Stimulated activated CD4-positive, alpha-beta T cell treated with anti-CD3 and anti-CD28 coated beads, Interleukin-15, amount 100 ng/mL, for 1 hour (primary cell): Measurements from ENCODE around the gene DEFB131B.
"Not testable (repeated sequence)": the region's sequence is repeated elsewhere in the genome, so short reads cannot be mapped to it uniquely, and the experiment has no call there.

ENCODE experiments used
- DNase-seq, 2 donors: peaks; one replicate each; pipeline ENCODE4 v3.0.0-alpha.2; 2020; ENCODE audit warnings: low read depth in 1 of 2, low spot score in 1 of 2

The DEFB131B gene, protein sequence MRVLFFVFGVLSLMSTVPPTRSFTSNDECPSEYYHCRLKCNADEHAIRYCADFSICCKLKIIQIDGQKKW

DNA sequence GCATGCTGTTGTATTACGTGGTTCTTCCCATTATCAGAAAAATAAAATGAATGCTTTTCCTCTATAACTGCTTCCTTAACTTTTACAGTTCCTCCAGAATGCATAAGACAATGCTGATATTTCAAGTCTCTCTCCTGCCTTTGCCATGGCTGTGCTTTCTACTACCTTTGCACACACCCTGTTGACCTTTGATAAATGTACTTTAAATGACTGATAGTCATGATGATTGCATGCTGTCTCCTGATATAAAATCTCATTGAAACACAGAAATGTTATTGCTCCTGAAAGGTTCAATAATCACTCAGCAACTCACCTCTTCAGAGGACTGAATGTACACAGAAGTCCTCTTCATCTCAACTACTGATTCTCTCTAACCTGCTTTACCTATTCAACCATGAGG, at the start of gene DEFB131B:
DEFB131B (plus strand) TSS at position 395 of the 400 bp plus-strand sequence; CDS start at position 395, 0 bp downstream.
- not testable (repeated sequence) for DNase-seq

DNA sequence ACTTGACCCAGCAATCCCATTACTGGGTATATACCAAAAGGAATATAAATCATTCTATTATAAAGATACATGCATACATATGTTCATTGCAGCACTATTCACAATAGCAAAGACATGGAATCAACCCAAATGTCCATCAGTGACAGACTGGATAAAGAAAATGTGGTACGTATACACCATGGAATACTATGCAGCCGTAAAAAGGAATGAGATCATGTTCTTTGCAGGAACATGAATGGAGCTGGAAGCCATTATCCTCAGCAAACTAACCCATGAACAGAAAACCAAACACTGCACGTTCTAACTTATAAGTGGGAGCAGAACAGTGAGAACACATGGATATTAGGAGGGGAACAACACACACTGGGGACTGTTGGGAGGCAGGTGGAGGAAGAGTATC, 49.0 kb upstream of the DEFB131B start:
- DNase-seq, result not testable (repeated sequence)

DNA sequence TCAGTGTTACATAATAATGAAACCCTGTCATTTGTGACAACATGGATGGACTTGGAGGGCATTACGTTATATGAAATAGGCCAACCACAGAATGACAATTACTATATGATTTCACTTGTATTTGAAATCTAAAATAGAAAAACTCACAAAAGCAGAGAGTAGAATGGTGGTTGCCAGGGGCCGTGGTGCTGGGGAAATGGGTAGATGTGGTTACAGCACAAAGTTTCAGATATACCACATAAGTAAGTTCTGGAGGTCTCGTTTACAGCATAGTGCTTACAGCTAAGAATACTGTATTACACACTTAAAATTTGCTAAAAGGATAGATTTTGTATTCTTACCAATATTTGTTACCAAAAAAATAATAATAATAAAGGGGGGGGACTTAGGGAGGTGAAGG, 48.6 kb upstream of the DEFB131B start:
- DNase-seq, result not testable (repeated sequence)

DNA sequence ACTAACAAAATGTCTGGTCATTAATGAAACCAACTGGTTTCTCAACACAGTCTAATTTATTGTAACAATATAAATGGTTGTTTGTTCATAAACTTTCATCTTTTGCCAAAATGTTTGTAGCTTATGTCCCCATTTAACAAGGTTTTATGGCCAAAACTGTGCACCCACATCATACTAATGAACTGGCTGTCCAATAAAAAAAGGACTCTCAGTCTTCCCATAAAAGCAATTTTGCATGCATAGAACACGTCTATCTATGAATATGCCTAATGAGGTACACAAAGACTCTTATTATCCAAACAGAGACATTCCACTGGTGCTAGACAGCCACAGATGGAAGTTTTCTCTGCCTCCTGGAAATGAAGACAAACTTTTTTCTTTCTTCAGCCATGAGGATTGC, 45.4 kb upstream of the DEFB131B start, which contains the start of gene DEFB108B:
DEFB108B (plus strand) TSS at position 390 of the 400 bp plus-strand sequence; CDS start at position 390, 0 bp downstream.
- DNase-seq, result not testable (repeated sequence)

DNA sequence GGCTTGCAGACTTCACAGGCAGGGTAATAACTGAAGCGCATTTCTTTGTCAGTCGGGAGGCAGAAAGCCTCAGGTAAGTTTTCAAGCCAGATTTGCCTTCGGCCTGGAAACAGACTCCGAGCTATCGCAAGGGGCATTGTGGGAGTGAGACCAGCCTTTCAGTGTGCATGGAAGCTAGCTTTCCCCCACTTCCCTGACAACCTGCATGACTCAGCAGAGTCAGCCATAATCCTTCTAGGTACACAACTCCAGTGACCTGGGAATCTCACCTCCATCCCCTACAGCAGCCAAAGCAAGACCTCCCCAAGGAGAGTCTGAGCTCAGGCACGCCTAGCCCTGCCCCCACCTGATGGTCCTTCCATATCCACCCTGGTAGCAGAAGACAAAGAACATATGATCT, 35.5 kb upstream of the DEFB131B start:
- DNase-seq, result not testable (repeated sequence)

DNA sequence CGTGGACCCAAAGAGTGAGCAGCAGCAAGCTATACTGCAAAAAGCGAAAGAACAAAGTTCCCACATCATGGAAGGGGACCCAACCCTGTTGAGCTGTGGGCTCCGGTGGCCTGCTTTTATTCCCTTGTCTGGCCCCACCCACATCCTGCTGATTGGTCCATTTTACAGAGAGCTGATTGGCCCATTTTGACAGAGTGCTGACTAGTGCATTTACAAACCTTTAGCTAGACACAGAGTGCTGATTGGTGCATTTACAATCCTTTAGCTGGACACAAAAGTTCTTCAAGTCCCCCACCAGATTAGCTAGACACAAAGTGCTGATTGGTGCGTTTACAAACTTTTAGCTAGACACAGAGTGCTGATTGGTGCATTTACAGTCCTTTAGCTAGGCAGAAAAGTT, 34.9 kb upstream of the DEFB131B start:
- not testable (repeated sequence) for DNase-seq

DNA sequence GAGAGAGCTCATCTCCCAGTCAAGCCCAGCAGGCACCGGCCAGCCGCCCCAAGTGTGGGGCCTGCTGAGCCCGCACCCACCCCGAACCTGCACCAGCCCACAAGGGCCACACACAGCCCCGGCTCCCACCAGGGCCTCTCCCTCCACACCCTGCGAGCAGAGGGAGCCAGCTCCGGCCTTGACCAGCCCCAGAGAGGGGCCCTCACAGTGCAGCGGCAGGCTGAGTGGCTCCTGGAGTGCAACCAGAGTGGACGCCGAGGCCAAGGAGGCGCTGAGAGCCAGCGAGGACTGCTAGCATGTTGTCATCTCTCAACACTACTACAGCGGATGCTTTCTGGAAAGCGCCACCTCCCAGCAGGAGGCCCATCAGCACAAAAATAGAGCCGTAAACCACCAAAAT, 34.4 kb upstream of the DEFB131B start:
- DNase-seq, result no peak

DNA sequence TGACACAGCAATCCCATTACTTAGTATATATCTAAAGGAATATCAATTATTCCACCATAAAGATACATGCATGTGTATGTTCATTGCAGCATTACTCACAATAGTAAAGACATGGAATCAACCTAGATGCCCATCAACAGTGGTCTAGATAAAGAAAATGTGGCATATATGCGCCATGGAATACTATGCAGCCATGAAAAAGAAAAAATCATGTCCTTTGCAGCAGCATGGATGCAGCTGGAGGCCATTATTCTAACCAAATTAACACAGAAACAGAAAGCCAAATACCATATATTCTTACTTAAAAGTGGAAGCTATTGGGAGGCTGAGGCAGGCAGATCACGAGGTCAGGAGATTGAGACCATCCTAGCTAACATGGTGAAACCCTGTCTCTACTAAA, 24.4 kb upstream of the DEFB131B start:
- not testable (repeated sequence) for DNase-seq

DNA sequence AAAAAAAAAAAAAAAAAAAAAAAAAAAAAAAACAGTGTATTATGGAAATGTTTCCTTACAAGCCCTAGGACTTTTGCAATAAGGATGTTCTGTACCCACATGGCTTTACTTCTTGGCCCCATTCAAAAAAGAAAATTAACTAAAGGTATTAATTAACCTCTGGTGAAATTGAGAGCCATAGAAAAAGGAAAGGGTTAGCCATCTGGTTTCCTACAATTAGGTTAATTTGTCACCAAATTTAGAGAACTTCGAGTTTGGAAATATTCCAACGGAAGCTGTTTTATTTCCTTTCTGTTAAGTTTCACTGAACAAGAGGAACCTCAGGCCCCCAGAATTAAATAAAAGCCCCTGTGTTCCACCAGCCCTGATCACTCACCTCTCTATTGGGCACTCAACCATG, 22.4 kb upstream of the DEFB131B start:
- not testable (repeated sequence) for DNase-seq

DNA sequence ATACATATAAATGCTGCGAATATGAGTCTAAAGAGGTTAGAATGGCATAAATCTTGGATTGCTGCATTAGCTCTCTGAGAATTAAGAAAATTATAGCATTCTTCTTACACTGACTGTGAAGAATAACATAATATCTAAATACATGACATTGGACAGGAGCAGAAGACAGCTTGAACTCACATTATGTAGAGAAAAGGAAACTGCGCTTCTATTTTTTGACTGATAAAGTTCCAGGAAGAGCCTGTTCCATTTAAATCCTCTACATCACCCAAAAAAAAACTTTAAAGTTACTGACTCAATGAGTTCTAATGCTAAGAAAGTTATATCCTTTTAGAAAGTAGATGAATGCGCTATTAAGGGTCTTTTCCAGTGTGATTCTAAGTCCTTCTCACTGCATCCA, 17.4 kb upstream of the DEFB131B start:
- DNase-seq, result not testable (repeated sequence)

DNA sequence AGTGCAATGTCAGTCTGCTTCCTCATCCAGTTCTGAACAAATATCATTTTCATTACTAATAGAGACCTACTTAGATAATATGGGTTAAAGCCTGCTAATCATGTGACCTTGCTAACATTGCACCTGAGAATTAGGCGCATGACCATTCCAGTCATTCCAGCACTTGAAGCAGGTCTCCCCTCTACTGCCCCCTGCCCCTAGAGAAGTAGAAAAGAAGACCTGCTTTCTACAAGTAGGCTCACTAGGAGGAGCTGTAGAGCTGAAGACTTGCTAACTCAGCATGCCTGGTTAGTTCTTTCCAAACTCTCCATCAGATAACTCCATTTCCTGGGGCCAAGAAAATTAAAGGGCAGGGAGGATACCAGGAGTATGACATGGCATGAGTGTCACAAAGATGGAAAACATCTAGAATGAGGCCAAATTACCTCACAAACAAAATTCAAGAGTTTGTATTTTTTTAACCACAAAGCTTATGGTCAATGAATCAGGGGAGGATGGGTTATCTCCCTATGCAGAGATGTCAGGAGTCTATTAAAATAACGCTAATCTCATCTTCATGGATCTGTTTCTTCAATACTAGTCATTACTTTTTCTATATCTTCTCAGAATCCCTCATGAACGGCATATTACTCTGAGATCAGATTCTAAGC, 14.2 kb upstream of the DEFB131B start:
- not testable (repeated sequence) for DNase-seq

DNA sequence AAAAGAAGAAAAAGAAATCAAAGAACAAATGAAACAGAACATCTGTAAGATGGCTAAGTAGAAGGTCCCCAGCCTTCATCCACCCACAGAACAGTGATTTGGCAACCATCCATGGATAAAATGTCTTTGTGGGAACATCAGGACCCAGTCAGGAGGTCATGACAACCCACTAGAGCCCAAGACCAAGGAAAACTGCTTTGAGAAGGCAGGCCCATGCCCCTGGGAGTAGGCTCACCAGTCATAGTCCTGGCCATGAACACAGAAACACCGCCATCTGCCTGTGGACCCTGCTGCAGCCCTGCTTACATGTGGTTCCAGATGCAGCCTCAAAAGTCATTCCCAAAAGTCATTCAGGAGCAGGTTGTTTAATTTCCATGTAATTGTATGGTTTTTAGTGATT, 11.0 kb upstream of the DEFB131B start:
- not testable (repeated sequence) for DNase-seq

DNA sequence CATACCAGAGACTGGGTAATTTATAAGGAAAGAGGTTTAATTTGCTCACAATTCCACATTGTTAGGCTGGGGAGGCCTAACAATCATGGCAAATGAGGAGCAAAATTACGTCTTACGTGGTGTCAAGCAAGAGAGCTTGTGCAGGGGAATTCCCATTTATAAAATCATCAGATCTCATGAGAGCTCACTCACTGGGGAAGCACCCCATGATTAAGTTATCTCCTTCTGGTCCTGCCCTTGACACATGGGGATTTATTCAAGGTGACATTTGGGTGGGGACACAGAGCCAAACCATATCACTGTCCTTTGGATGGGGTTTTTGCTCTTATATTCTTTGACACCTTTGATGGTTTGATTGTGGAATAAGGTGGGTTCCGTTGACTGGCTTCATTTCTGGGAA, 8.3 kb upstream of the DEFB131B start:
- DNase-seq, result not testable (repeated sequence)

DNA sequence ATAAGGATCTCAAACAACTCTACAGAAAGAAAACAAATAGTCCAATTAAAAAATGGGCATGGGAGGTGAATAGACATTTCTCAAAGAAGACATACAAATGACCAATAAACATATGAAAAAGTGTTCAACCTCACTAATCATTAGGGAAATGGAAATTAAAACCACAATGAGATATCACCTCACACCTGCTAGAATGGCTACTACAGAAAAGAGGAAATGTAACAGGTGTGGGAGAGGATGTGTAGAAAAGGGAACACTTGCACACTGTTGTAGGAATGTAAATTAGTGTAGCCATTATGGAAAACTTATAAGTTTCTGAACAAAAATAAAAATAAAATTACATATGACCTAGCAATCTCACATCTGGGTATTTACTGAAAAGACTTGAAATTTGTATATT, 7.6 kb upstream of the DEFB131B start:
- not testable (repeated sequence) for DNase-seq

DNA sequence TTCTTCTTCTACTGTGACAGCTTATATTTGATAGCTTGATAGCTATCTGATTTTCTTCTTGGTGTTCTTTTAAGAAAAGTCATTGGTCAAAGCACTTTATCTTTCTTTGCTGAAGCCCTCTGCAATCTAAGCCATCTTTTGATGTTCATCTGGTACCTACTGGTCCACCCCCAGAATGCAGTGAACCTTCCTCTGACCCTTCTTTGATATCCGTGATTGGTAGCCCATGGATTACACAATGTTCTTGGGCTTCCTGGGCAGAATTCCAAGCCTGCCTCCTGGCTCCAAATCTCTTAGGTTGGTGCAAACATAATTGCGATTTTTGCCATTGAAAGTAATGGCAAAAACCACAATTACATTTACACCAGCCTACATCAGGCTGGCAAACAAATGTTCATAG, 2.0 kb upstream of the DEFB131B start:
- DNase-seq, result not testable (repeated sequence)

DNA sequence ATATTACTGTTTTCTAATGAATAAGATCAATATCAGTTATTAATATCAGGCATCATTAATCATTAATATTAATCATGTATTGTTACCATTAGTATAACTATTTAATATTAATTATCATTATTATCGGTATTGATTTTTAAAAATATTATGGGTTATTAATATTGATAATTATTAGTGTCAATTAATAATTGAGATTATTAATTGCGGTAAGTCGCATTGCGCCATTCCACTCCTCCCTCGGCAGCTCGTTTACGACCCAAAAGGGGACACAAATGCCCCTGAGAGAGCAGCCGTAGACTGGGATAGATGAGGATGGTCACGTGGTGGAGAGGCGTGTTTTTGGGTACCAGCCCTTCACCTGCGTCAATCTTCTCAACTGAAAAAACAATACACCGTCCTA, 7.6 kb downstream of the DEFB131B start:
- not testable (repeated sequence) for DNase-seq

DNA sequence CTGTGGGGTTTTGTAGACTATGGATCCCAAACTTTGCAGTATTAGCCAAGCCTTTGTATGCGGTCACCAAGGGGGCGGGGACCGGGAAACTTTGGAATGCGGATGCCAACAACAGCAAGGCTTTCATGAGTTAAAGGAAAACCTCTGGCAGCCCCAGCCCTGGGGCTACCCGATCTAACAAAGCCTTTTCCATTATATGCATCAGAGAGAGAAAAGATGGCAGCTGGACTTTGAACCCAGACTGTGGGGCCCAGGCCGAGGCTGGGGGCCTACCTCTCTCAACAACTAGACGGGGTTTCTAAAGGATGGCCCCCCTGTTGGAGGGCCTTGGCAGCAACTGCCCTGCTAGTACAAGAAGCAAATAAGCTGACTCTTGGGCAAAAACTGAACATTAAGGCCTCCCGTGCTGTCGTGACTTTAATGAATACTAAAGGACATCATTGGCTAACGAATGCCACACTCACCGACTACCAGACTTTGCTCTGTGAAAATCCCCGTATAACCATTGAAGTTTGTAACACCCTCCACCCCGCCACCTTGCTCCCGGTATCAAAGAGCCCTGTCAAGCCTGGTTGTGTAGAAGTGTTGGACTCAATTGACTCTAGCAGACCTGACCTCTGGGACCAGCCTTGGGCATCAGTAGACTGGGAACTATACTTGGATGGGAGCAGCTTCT, 10.2 kb downstream of the DEFB131B start:
- DNase-seq, result not testable (repeated sequence)

DNA sequence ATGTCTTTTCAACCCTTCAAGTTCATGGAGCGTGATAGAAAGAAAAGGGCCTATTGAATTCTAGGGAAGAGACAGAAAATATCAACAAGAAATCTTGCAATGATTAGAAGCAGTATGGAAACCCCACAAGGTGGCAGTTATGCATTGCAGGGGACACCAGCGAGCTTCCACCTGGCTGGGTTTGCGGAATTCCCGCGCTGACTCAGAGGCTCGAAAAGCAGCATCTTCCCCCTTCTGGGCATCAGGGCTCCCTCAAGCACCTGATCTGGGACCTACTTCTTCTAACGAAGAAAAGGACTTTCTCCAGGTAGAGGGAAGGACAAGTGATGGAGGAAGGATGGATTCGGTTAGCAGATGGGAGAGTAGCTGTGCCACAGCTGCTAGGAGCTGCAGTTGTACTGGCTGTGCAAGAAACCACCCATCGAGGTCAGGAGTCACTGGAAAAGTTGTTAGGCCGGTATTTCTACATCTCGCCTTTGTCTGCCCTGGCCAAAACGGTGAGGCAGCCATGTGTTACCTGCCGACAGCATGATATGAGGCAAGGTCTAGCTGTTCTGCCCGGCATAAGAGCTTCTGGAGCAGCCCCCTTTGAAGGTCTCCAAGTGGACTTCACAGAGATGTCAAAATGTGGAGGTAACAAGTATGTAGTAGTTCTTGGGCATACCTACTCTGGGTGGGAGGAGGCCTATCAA, 11.1 kb downstream of the DEFB131B start:
- DNase-seq, result not testable (repeated sequence)

DNA sequence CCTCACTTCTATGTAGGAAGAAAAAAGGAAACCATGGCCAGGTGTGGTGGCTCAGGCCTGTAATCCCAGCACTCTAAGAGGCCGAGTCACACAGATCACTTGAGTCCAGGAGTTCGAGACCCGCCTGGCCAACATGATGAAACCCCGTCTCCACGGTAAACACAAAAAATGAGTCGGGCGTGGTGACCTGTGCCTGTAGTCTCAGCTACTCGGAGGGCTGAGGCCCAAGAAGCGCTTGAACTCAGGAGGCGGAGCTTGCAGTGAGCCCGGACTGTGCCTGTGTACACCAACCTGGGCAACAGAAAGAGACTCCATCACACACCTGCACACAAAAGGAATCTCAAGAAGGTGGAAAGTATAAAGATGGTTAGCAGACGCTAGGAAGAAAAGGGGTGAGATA, 17.7 kb downstream of the DEFB131B start:
- no peak for DNase-seq

DNA sequence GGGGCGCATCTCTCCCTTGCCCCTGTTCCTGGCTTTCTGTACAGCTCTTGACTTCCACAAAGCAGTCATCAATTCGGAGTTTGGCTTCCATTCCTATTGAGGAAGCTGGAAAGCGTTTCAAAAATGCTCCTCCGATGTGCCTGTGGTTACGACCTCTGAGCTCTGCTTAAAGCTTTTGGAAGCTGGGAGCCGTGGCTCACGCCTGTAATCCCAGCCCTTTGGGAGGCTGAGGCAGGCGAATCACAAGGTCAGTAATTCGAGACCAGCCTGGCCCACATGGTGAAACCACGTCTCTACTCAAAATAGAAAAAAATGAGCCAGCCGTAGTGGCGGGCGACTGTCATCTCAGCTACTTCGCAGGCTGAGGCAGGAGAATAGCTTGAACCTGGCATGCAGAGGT, 22.9 kb downstream of the DEFB131B start:
- DNase-seq, result not testable (repeated sequence)

DNA sequence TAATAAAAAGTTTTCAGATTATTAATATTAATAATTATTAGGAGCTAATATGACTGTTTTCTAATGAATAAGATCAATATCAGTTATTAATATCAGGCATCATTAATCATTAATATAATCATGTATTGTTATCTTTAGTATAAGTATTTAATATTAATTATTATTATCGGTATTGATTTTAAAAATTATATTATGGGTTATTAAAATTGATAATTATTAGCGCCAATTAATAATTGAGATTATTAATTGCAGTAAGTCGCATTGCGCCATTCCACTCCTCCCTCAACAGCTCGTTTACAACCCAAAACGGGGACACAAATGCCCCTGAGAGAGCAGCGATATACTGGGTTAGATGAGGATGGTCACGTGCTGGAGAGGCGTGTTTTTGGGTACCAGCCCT, 30.0 kb downstream of the DEFB131B start:
- DNase-seq, result no peak

DNA sequence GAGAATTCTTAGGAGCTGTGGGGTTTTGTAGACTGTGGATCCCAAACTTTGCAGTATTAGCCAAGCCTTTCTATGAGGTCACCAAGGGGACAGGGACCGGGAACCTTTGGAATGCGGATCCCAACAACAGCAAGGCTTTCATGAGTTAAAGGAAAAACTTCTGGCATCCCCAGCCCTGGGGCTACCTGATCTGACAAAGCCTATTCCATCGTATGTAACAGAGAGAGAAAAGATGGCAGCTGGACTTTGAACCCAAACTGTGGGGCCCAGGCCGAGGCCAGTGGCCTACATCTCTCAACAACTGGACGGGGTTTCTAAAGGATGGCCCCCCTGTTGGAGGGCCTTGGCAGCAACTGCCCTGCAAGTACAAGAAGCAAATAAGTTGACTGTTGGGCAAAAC, 32.5 kb downstream of the DEFB131B start:
- not testable (repeated sequence) for DNase-seq
